Right ventricle myocardium inferior (tissue), 1 donor: ENCODE results near the gene THRSP. TPM values are rescaled to one million over a fixed set of nuclear protein-coding genes. Genes with fewer than 3 reads are reported as not detected.

Experiments used
- ATAC-seq: fragments of 200-7000 bp; cut with Tn5 transposase; one replicate; pipeline ENCODE4 v1.9.1; 2020; ENCODE audit warnings: mild to moderate bottlenecking, moderate library complexity
- DNase-seq: peaks from one replicate; pipeline ENCODE4 v3.0.0; 2021; ENCODE audit errors: missing footprints
- intact Hi-C: fragments of 100-400 bp; cut with DNase I; formaldehyde crosslinking; loops from one replicate; pipeline ENCODE4 v1.11.0; 2022
- total RNA-seq: library from RNA; stranded (reverse); fragmentation: NEBNext Ultra II Directional; extraction: Animal tissue kit (Norgen Biotek cat#: 25700); gene quantifications from one replicate; pipeline ENCODE4 v1.2.1, GENCODE V29; 2021
- donor health status: DM: no; HTN: yes; CAD: no; lungs with severe emphysema.

Gene THRSP
- total RNA-seq, 1 donor from 2014 or later = 4.8 TPM

DNA sequence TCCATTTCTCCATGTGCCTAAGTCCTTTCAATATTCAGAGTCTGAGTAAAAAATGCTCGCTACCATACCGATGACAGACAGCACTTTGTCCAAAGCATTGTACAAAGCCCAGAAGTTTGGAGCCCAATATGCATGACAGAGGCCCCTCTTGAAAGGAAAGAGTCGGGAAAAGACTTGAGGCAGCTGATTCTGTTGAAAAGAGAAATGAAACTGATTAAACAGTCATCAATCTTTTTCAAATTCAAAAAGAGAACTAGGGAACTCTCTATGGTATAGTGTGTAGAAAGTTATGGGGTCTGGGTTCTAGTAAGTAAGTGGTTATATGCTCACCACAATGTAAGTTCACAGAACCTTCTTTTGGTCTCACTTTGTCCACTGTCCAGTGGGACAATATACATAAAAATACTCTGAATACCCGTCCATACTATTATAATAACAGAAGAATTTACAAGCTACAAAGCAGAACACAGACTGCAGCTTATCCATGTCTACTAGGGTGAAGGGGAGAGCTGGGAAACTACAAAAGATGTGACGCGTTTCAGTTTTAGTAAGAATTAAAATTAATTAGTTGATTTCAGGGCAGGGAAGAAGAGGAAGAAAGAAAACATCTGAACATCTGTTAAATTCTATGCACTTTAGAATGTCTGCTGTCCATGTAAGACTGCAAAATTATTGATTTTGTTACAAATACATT, 49.1 kb downstream of the THRSP start:
- intact Hi-C loops = no loop called here
- no peak for DNase-seq
- no peak for ATAC-seq

Other genes with a start within 250 kb of the THRSP start
- 34.8 TPM for gene RSF1, start 243.1 kb upstream of the THRSP start, total RNA-seq
- 139 TPM for gene AAMDC, start 242.7 kb upstream of the THRSP start, total RNA-seq
- gene INTS4, start 69.2 kb upstream of the THRSP start, total RNA-seq = 15.6 TPM
- 0.24 TPM for gene KCTD14, start 40.6 kb upstream of the THRSP start, total RNA-seq
- gene NDUFC2, start 16.0 kb downstream of the THRSP start, total RNA-seq = 337 TPM
- gene ALG8, start 75.8 kb downstream of the THRSP start, total RNA-seq = 16.7 TPM
- gene KCTD21, start 124.8 kb downstream of the THRSP start, total RNA-seq = 10.6 TPM
- 6.2 TPM for gene USP35, start 125.1 kb downstream of the THRSP start, total RNA-seq